WERI-Rb-1 (cell line): ENCODE results near the gene CAMTA1.

Experiments used
- DNase-seq: peaks from one replicate; pipeline ENCODE4 v3.0.0-alpha.2; 2020
- H3K27ac ChIP-seq: fragments of 250-450 bp; sonication (Bioruptor Pico); 2 replicates; pipeline ENCODE4 v1.5.1; 2020; ENCODE audit warnings: mild to moderate bottlenecking, moderate library complexity
- H3K27me3 ChIP-seq: fragments of 250-450 bp; sonication (Bioruptor Pico); 2 replicates; pipeline ENCODE4 v1.5.1; 2021; ENCODE audit warnings: mild to moderate bottlenecking, low read depth, moderate library complexity; ENCODE audit not compliant: insufficient read depth, severe bottlenecking
- H3K36me3 ChIP-seq: fragments of 250-450 bp; sonication (Bioruptor Pico); 2 replicates; pipeline ENCODE4 v1.5.1; 2020; ENCODE audit warnings: mild to moderate bottlenecking, moderate library complexity
- H3K4me3 ChIP-seq: 2 replicates; pipeline ENCODE4 v1.5.1; 2011; ENCODE audit warnings: low read depth, mild to moderate bottlenecking, control low read depth, low read length
- H3K9me3 ChIP-seq: fragments of 250-450 bp; sonication (Bioruptor Pico); 2 replicates; pipeline ENCODE4 v1.5.1; 2021; ENCODE audit warnings: mild to moderate bottlenecking, moderate library complexity; ENCODE audit not compliant: severe bottlenecking
- TF ChIP-seq, protein P1 (sequence below): IDR thresholded peaks from 2 replicates; pipeline ENCODE4 v1.5.1; 2011; ENCODE audit warnings: low read depth, mild to moderate bottlenecking, control low read depth, inconsistent platforms, low read length

Gene CAMTA1

DNA sequence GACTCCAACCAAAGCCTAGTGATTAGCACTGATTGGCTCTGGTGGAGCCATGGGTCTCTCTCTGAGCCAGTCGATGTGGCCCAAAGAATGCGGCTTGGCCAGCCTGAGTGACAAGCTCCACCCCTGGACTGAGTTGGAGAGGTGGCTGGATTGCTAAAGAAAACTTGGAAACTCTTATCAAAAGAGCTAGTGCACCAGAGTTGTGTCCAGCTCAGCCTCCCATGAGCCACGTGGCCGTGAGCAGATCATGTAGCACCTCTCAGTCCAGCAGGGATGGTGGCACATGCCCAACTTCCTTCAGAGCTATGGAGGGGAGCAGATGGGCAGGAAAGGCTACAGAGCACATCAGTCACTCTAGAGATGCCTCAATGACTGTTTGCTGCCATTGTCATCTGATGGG lies 843.0 kb downstream of the CAMTA1 start:
- TF ChIP-seq, protein P1, sequence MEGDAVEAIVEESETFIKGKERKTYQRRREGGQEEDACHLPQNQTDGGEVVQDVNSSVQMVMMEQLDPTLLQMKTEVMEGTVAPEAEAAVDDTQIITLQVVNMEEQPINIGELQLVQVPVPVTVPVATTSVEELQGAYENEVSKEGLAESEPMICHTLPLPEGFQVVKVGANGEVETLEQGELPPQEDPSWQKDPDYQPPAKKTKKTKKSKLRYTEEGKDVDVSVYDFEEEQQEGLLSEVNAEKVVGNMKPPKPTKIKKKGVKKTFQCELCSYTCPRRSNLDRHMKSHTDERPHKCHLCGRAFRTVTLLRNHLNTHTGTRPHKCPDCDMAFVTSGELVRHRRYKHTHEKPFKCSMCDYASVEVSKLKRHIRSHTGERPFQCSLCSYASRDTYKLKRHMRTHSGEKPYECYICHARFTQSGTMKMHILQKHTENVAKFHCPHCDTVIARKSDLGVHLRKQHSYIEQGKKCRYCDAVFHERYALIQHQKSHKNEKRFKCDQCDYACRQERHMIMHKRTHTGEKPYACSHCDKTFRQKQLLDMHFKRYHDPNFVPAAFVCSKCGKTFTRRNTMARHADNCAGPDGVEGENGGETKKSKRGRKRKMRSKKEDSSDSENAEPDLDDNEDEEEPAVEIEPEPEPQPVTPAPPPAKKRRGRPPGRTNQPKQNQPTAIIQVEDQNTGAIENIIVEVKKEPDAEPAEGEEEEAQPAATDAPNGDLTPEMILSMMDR = no peak
- Histone ChIP-seq H3K9me3 (no peaks in the 10 kb centered on the region), H3K27ac (no peak overlapping the region), H3K4me3 (no peak overlapping the region), H3K36me3 (no peaks in the 10 kb centered on the region), H3K27me3 (no peaks in the 10 kb centered on the region)
- DNase-seq = no peak

DNA sequence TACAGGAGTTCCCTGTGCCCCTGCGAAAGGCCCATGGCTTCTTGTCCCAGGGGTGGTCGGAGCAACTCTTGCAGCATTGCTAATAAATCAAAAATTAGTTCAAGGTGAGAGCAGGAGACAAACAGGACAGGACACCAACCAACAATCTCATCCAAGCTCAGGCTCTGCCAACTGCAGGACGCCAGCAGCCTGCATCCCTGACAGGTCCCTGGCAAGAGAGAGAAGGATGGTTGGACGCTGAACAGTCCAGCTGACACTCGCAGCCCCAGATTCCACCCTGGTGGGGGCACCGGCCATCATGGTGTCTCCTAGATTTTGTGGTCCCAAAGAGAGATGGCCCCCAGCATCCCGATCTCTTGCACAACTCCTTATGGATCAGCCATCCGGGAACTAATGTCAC lies 843.8 kb downstream of the CAMTA1 start:
- TF ChIP-seq, protein P1 = no peak
- no peak for DNase-seq
- Histone ChIP-seq H3K27ac (no peak overlapping the region), H3K27me3 (no peaks in the 10 kb centered on the region), H3K9me3 (no peaks in the 10 kb centered on the region), H3K4me3 (no peak overlapping the region), H3K36me3 (no peaks in the 10 kb centered on the region)

DNA sequence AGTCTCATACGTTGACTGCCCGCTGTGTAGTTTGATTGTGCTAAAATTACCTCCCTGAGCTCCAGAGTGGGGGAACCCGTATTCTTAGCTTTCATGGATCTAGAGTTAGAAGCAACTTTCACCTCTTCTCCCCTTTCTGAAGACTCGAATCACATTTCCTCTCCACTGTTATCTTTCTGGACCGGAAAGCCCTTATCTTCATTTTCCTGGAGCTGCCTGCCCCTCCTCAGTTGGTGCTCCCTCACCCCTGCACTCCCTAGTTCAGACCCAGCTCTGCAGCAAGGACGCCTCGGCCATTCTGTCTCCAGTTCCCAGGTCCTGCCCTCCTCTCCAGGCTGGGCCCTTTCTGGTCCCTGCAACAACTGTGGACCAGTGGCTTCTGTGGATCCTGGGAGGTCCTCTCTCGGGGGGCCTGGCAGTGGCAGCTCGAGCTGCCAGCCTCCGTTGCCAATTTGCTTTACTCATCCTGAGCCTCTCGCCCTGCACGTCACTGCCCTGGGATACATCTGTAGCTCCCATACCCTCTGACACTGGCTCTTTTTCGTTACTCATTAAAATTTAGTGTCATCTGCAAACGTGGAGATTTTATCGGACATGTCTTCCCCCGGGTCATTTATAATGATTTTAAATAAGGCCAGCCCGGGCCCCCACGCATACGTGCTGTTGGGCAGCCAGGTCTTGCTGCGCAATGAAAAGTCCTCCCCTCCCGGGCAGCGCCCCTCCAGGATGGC lies 844.4 kb downstream of the CAMTA1 start:
- Histone ChIP-seq H3K36me3 (no peaks in the 10 kb centered on the region), H3K27ac (no peak overlapping the region), H3K4me3 (no peak overlapping the region), H3K27me3 (no peaks in the 10 kb centered on the region), H3K9me3 (no peaks in the 10 kb centered on the region)
- TF ChIP-seq, protein P1 = no peak
- DNase-seq = no peak

DNA sequence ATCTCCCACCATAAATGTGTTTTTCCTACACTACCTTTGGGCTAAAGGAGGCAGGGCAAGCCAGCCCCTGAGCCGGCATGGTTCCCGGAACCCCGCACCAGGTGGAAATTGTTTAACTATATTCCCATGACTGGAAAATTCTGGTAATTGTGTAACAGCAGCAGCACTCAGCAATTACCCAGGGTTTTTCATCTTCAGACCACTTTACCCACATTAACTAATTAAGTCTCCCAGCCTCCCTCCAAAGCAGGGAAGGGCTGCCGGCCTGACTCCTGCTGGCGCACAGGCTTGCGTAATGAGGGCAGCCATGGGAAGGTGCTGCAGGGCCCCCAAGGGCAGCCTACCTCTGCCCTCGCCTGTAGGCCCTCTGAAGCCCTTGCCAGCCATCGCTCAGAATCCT lies 845.1 kb downstream of the CAMTA1 start:
- Histone ChIP-seq H3K27ac (no peak overlapping the region), H3K9me3 (no peaks in the 10 kb centered on the region), H3K27me3 (no peaks in the 10 kb centered on the region), H3K36me3 (no peaks in the 10 kb centered on the region), H3K4me3 (no peak overlapping the region)
- TF ChIP-seq, protein P1 = no peak
- DNase-seq = peak; percentile 43

DNA sequence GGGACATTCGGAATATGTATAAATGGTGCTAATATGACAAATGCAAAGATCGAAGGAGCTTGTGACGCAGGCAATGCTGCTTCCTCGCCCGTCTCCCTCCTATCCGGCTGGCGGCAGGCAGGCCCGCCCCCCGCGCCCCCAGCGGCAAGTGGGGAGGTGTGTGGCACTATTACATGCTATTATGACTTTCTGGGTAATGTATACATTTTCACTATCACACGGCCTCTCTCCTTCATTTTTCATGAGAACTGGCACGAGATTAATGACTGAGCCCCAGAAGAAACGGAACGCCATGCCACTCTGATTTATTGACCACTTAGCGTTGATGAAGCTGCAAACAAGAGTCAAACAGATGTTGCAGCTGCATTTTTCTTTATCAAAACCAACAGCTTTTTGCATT lies 846.9 kb downstream of the CAMTA1 start:
- Histone ChIP-seq H3K27me3 (no peaks in the 10 kb centered on the region), H3K27ac (no peak overlapping the region), H3K4me3 (no peak overlapping the region), H3K36me3 (no peaks in the 10 kb centered on the region), H3K9me3 (no peaks in the 10 kb centered on the region)
- no peak for DNase-seq
- TF ChIP-seq, protein P1 = no peak

DNA sequence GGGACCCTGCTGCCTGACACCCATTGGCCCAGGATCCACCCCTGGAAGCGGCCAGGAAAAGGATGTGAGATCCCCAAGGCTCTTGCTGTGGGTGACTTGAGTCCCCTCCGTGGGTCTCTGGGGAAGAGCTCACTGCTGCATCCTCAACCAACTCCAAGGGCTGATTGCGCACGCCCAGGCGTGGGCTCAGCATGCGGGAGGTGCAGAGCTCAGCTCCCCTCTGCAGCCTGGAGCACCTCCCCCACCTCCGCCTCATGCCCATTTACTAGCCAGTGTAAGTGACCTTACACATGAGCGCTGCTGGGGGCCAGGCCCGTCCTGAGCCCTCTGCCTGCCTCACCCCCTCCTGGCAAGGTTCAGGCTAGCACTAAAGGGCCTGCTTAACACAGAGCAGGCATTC lies 847.4 kb downstream of the CAMTA1 start:
- TF ChIP-seq, protein P1 = no peak
- no peak overlapping the region for H3K4me3 ChIP-seq
- DNase-seq = no peak
- no peaks in the 10 kb centered on the region for H3K27me3 ChIP-seq
- H3K9me3 ChIP-seq = no peaks in the 10 kb centered on the region
- H3K36me3 ChIP-seq = no peaks in the 10 kb centered on the region
- H3K27ac ChIP-seq = no peak overlapping the region
